Measurements from ENCODE around the gene MACROD2.

The MACROD2 gene

GRCh38 chr20:14879839-14880238, 884.5 kb downstream of the MACROD2 start:
- TF ChIP-seq TAF1 (IDR thresholded peaks at IDR 0.05; ENCODE audit: borderline replicate concordance, insufficient read depth, low read length) (no peak), SIN3A (IDR thresholded peaks at IDR 0.05; ENCODE audit: borderline replicate concordance, insufficient read depth, low read length) (no peak), REST (IDR thresholded peaks at IDR 0.05; ENCODE audit: insufficient read depth in 1 of 2, low read depth in 2 of 2, low read length in 2 of 2) (no peak), FOXP2 (optimal IDR thresholded peaks at IDR 0.05; ENCODE audit: borderline replicate concordance, extremely low read depth, extremely low read length, insufficient read depth) (no peak), POLR2AphosphoS5 (IDR thresholded peaks at IDR 0.05; ENCODE audit: low read depth, low read length) (no peak)

- TF ChIP-seq POLR2AphosphoS5 (IDR thresholded peaks at IDR 0.05; ENCODE audit: low read depth, low read length): no peak
- TF ChIP-seq TAF1 (IDR thresholded peaks at IDR 0.05; ENCODE audit: borderline replicate concordance, insufficient read depth, low read length): no peak
- TF ChIP-seq FOXP2 (optimal IDR thresholded peaks at IDR 0.05; ENCODE audit: borderline replicate concordance, extremely low read depth, extremely low read length, insufficient read depth): no peak
- no peak for TF ChIP-seq SIN3A (IDR thresholded peaks at IDR 0.05; ENCODE audit: borderline replicate concordance, insufficient read depth, low read length)
- TF ChIP-seq REST (IDR thresholded peaks at IDR 0.05; ENCODE audit: insufficient read depth in 1 of 2, low read depth in 2 of 2, low read length in 2 of 2): no peak
Measured at GRCh38 chr20:14881518-14881917, 886.2 kb downstream of the MACROD2 start.

DNA sequence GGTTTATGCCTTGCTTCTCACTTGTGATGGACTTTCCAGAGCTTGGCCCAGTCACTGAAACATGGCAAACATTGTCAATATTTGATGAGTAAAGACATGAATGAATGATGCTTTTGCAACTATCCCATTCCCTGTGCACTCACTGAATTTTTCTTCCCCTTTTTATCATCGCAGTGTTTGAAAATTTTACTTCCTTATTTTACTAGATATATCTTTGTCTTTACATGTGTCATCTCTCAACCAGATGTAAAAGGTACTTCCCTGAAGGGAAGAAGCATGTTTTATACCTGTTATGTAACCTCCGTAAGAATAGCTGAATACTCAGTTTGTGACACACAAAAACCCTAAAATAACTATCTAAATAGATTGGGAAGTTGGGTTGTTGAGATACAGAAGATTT, 886.8 kb downstream of the MACROD2 start:
- TF ChIP-seq FOXP2 (optimal IDR thresholded peaks at IDR 0.05; ENCODE audit: borderline replicate concordance, extremely low read depth, extremely low read length, insufficient read depth): no peak
- TF ChIP-seq POLR2AphosphoS5 (IDR thresholded peaks at IDR 0.05; ENCODE audit: low read depth, low read length): no peak
- no peak for TF ChIP-seq REST (IDR thresholded peaks at IDR 0.05; ENCODE audit: insufficient read depth in 1 of 2, low read depth in 2 of 2, low read length in 2 of 2)
- TF ChIP-seq TAF1 (IDR thresholded peaks at IDR 0.05; ENCODE audit: borderline replicate concordance, insufficient read depth, low read length): no peak
- no peak for TF ChIP-seq SIN3A (IDR thresholded peaks at IDR 0.05; ENCODE audit: borderline replicate concordance, insufficient read depth, low read length)

- TF ChIP-seq REST (IDR thresholded peaks at IDR 0.05; ENCODE audit: insufficient read depth in 1 of 2, low read depth in 2 of 2, low read length in 2 of 2) (no peak), SIN3A (IDR thresholded peaks at IDR 0.05; ENCODE audit: borderline replicate concordance, insufficient read depth, low read length) (no peak), POLR2AphosphoS5 (IDR thresholded peaks at IDR 0.05; ENCODE audit: low read depth, low read length) (no peak), TAF1 (IDR thresholded peaks at IDR 0.05; ENCODE audit: borderline replicate concordance, insufficient read depth, low read length) (no peak), FOXP2 (optimal IDR thresholded peaks at IDR 0.05; ENCODE audit: borderline replicate concordance, extremely low read depth, extremely low read length, insufficient read depth) (no peak)
Measured at GRCh38 chr20:14882846-14883245, 887.5 kb downstream of the MACROD2 start.

- TF ChIP-seq FOXP2 (optimal IDR thresholded peaks at IDR 0.05; ENCODE audit: borderline replicate concordance, extremely low read depth, extremely low read length, insufficient read depth): no peak
- TF ChIP-seq REST (IDR thresholded peaks at IDR 0.05; ENCODE audit: insufficient read depth in 1 of 2, low read depth in 2 of 2, low read length in 2 of 2): no peak
- no peak for TF ChIP-seq POLR2AphosphoS5 (IDR thresholded peaks at IDR 0.05; ENCODE audit: low read depth, low read length)
- no peak for TF ChIP-seq TAF1 (IDR thresholded peaks at IDR 0.05; ENCODE audit: borderline replicate concordance, insufficient read depth, low read length)
- TF ChIP-seq SIN3A (IDR thresholded peaks at IDR 0.05; ENCODE audit: borderline replicate concordance, insufficient read depth, low read length): no peak
Measured at GRCh38 chr20:14883324-14883723, 888.0 kb downstream of the MACROD2 start.
